CD4-positive, alpha-beta T cell treated with Interferon gamma for 1 hour (primary cell): Measurements from ENCODE around the gene SPTLC2.
"Not testable (repeated sequence)": the region's sequence is repeated elsewhere in the genome, so short reads cannot be mapped to it uniquely, and the experiment has no call there.

Experiments
- DNase-seq: peaks from one replicate; pipeline ENCODE4 v3.0.0-alpha.2; 2020

SPTLC2 gene

DNA sequence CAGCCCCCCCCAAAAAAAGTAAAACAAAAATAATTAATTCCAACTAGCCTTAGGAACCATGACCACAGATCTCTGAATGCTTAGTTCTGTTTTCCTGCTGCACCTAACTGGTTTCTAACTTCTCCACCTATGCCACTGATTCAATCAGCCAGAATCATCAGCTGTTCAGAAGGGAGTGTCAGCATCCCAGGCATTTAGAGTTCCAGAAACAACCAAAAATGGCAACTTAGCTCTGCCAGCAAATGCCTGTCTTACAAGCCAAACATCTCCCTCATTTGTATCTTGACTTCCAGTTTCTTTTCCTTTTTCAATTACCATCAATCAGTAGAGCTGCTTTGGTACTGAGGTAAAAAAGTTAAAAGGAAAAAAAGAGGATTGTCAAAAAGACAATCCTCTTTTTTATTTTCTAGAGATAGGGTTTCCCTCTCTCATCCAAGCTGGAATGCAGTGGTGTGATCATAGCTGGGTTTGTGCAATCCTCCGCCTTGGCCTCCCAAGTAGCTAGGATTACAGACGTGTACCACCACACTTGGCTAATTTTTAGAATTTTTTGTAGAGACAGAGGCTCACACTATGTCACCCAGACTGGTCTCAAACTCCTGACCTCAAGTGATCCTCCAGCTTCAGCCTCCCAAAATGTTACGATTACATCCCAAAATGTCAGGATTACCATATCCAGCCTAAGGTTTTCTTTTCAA lies 72.7 kb downstream of the SPTLC2 start:
- no peak for DNase-seq

DNA sequence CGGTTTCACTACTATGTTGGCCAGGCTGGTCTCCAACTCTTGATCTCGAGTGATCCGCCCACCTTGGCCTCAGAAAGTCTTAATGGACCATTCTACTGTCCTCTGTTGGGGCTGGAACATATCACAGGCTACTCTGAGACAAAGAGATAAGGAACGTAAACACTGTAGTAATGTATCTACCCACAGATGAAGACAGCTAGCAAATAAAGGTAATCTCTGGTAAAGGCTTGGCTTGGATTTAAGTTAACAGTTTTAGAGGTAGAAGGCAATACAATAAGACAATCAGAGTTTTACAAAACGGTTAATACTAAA lies 73.2 kb downstream of the SPTLC2 start:
- no peak for DNase-seq

DNA sequence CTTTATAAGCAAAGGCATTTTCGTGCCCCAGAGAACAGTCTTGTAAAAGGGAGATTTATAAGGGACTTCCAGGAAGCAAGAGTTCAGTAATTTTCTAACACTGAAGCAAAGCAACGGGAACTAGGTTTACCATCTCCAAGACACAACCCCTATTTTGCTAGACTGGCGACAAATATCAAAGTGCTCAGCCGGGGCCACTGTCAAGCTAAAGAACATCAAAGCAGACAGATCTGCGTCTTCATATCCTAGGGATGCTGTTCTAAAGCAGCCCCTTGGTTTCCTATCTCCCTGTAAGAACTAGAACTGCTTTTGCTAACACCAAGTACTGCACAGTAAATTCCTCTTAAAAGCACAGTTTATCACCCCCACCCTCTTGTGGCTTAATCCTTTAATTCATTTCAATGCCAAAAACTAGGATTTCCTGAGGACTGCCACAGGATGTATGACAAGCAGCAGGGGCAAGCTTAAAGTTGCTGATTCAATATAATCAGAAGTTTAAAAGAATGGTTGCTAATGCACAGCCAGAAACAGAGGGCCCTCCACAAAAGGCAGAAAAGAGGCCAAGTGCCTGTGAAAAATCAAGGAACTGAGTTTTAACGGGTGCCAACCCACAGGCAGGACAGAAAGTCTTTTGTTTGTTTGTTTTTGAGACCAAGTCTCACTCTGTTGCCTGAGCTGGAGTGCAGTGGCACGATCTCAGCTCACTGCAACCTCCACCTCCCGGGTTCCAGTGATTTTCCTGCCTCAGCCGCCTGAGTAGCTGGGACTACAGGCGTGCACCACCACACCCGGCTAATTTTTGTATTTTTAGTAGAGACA lies 73.8 kb downstream of the SPTLC2 start:
- DNase-seq, result no peak

DNA sequence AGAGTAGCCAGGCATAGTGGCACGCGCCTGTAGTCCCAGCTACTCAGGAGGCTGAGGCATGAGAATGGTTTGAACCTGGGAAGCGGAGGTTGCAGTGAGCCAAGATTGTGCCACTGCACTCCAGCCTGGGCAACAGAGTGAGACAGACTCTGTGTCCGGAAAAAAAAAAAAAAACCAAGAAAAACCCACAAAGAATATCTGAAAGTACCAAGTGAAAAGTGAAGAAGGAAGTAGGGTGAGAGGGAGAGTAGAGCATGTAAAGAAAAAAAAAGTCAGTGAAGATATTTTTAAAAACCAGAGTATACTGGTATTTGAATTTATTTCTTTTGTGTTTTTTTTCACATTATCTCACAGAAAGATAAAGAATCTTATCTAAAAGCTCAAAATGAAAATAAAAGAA lies 74.5 kb downstream of the SPTLC2 start:
- DNase-seq, result no peak

DNA sequence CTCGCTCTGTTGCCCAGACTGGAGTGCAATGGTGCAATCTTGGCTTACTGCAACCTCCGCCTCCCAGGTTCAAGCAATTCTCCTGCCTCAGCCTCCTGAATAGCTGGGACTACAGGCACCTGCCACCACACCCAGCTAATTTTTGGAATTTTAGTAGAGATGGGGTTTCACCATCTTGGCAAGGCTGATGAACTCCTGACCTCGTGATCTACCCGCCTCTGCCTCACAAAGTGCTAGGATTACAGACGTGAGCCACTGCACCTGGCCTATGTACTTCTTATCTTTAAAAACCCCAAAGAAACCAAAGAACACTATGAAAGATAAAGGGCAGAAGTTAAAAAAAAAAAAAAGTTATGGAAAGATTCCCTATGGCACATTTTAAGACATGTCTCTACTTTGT lies 79.5 kb downstream of the SPTLC2 start:
- DNase-seq, result not testable (repeated sequence)

DNA sequence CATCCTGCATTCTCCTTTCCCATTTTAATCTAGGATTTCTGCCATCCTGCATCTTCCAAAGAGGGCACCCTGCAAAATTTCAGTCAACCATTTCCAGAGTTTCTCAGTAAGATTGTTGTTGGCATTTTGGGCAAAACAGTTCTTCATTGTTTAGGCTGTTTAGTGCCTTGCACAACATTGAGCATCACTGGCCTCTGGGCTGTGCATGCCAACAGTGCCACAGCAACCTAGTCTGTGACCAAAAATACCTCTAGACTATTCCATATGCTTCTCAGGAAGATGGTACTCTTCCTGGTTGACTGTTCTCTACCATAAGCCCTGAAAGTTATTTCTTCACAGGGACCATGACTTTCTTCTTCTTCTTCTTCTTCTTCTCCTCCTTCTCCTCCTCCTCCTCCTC lies 85.4 kb downstream of the SPTLC2 start:
- no peak for DNase-seq

DNA sequence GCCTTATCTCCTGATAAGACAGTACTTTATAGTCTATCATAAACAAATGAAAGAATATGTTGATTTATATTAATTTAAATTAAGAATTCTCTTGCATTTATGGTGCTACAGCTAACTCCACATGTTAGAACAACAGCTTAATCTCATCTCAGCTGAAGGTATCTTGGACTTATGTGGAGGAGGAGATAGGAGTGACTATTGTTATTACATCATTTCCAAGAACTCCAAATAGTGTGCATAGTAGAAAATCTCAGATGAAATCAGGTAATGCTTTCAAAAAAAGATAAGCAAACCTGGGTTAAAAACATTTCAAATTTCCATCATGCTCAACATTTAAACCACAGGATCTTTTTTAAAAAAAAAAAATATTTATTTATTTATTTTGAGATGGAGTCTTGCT lies 86.5 kb downstream of the SPTLC2 start:
- no peak for DNase-seq

DNA sequence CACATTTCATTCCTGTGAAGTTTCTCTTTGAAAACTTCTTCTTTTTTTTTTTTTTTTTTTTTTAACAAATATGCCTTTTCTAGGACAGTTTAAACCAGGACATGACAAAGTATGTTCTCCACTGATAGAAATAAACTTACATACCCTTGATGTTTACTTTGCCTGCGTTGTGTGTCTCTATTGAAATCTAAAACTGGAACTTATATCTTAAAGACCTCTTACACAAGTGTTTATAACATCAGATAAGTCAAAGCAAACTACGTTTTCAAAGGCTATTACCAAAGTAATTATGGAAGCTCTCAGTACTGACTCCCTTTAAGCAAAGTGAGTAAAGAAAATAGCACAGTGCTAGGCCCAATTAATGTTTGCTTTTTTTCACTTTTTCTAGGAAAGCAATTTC lies 87.2 kb downstream of the SPTLC2 start:
- DNase-seq, result no peak

DNA sequence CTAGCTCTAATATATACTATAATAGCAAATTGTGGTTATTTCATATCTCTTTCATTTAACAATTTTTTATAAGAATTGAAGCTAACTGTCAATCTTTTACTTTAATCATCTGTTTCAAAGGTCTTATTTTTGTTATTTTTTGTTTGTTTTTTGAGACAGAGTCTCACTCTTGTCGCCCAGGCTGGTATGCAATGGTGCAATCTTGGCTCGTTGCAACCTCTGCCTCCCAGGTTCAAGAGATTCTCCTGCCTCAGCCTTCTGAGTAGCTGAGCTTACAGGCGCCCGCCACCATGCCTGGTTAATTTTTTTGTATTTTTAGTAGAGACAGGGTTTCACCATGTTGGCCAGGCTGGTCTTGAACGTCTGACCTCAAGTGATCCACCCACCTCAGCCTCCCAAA lies 87.7 kb downstream of the SPTLC2 start:
- not testable (repeated sequence) for DNase-seq

DNA sequence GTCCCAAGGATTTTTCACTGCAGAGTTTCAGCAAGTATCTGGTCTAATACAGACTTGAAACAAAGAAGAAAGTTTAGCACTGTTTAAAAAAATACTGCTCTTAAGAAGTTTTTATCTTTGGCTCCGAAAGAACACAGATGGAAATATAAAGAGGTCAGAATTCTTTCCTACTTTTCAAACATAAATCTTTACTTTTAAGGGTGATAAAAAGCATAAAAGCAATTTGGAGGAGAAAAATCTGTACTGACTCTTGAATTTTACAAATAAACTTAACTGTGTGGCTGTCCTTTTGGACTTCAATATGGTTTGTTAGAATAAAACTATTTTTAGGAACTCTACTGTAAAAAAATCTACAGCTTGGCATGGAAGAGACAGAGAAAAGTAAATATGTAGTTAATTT lies 90.2 kb downstream of the SPTLC2 start:
- no peak for DNase-seq

DNA sequence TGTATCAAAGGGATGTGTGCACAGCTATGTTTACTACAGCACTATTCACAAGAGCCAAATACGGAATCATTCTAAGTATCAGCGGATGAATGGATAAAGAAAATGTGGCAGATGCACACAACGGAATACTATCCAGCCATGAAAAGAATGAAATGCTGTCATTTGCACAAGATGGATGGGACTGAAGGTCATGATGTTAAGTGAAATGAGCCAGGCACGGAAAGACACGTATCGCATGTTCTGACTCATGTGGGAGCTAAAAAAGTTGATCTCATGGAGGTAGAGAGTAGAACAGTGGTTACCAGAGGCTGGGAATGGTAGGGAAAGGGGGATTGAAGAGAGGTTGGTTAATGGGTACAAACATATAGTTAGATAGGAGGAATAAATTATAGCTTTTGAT lies 91.9 kb downstream of the SPTLC2 start:
- DNase-seq, result no peak

DNA sequence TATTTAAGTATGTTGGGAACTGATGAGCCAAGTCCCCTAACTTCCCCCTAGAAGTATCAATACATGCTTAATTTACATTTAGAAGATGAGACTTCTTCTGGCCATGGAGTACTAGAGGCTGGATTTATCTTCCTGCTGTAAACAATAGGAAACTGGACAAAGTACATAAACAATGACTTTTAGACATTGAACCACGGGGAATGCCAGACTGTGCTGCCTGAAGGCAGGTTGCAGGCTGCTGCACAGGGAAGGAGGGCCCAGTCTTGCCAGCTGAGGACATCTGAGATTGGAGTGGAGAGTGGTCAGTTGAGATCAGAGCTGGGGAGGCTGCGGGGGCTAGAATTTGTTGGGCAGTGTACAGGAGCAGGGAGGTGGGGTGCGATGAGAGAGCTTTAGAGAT lies 93.3 kb downstream of the SPTLC2 start:
- DNase-seq, result no peak

DNA sequence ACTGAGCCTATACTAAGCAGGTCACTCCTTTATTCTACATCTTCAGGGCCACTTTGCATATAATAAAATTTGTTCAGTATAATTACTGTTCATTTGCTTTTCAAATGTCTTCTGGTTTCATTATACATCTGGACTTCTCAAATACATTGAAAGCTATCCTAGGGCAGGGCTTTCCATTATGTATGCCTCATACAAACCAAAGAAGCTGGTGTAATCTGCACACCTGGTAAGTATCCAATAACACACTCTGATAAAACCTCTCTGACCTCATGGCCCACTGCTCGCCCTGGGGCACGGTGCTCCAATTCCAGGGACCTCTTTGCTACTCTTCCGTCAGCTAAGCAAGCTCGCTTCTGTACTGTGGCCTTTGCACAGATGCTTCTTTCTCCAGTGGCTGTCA lies 95.9 kb downstream of the SPTLC2 start:
- no peak for DNase-seq

DNA sequence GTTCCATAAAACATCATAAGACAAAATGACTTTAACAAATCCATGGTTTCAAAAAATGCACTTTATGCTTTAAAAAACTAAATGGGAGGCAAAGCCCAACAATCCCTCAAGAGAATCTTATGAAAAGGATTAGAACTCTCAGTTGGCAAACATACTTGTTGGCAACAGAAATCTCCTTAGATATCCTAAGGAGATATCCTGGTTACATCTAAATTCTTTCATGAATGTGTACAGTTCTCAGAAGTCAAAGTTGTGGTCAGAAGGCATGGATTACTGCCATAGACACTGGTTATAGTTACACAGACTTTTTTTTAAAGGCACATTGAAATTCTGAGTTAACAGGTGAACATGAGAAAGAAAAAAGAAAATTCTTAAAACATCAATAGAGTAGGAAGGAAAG lies 100.3 kb downstream of the SPTLC2 start:
- no peak for DNase-seq

DNA sequence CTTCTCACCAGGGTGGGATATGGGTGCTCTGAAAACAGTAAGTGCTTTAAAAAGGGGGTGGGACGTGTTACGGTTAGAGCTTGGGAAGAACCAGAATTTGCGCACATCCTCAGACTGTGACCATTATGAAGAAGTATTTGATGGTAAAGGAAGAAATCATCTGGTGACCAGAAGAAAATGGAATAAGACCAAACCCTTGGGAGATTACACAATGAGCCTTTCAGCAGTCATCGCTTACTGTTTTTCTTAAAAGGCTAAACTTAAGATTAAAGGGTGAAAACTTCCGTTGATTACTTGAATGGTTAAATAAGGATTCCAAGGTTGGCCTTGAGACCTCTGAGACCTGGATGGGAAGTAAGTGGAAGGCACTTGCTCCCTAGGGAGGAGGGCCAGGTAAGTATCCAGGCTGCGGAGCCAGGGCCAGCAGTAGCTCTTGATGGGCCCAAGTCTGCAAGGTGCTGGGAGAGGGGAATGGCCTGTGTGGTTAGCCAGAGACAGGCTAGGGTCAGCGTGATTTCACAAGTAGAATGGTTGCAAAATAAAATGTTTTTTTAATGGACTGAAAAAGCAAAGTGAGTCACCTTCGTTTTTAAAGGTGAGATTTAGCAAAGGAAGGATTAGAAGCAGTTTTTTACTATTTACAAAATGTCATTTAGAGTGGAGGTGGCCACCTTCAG lies 104.8 kb downstream of the SPTLC2 start:
- no peak for DNase-seq

DNA sequence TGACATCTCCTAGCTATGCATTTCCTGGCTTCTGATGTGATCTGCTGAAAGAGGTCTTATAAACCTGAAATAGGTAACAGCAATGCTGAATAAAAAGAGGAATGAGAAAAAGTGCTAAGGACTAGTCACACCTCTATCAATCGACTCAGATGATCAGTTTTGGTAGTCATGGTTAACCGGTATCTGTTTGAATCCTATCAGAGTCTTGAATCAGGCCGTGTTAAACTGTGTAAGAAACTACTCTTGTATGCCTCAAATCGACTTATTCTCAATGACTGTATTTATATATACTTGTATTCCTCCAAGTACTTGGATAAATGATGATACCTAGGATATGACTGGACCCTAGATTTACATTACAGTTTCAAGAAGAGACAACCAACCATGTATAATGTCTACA lies 107.1 kb downstream of the SPTLC2 start:
- DNase-seq, result no peak

DNA sequence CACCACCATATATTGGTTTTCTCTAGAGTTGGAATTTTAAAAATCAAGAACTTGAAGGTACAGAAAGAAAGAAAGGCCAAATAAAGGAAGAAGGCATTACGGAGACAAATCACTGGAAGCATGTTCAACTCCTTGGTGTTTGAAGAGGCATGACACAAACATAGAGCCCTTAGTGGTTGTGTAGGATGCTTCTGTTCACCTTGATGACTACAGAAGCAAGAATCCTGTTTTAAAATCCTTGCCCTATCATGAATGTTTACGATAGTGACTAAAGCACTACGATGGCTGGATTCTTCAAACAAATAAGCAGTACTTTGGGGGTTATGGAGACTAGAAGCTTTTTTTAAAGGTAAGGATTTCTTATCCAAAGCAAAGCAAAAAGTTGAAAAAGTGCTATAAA lies 107.6 kb downstream of the SPTLC2 start:
- no peak for DNase-seq

DNA sequence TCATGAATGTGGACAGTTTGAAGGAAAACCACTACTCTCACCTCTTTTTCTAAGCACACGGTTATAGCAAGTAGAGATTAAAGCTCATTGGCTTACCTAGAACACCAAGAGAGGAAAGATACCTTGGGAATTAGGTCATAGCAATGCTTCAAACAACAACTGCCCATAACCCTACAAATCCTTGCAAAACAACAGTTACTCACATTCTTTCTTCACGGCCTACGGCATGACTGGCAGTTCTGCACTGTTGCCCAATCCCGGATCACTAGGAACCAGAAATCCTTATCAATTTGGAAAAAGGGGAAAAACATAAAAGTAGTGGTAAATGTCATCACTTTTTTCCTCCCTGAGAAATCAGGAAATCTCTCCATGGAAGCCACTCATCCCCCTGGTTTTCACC lies 108.2 kb downstream of the SPTLC2 start:
- no peak for DNase-seq

DNA sequence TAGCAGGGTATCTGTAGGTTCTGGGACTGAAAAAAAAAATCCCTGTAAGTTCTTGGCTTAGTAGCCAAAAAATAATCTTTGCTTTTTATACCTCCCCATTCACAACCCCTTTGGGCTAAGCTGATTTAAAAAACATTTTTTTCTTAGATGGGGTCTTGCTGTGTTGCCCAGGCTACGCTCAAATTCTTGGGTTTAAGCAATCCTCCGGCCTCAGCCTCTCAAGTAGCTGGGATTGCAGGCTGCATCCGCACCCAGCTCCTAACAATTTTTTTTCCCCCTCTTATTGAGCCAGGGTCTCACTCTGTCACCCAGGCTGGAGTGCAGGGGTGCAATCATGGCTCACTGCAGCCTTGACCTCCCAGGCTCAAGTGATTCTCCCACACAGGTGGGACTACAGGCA lies 108.7 kb downstream of the SPTLC2 start:
- no peak for DNase-seq

DNA sequence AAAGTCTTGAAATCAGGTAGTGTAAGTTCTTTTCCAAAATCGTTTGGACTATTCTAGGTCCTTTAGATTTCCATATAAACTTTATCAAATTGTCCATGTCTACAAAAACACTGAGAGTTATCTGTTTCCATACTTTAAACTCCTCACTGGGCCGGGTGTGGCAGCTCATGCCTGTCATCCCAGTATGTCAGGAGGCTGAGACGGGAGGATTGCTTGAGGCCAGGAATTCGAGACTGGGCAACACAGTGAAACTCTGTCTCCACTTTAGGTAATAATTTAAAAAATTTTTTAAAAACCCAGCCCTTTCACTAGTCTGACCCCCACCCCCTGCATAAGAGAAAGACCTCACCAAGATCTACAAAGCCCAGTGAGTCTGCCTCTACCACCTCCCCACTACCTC lies 111.4 kb downstream of the SPTLC2 start:
- no peak for DNase-seq

DNA sequence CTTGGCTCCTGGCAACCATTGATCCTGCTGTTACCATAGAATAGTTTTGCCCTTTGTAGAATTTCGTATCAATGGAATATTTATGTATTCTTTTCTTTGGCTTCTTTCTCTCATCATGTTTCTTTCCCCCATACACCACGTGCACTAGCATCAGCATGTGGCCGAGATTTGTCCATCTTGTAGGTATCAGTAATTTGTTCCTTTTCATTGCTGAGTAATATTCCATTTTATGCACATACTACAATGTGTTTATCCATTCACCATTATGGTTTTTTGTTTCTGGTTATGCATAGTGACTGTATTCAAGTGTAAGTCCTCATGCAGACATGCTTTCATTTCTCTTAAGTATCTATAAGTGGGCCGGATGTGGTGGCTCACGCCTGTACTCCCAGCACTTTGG lies 113.3 kb downstream of the SPTLC2 start:
- DNase-seq, result no peak

DNA sequence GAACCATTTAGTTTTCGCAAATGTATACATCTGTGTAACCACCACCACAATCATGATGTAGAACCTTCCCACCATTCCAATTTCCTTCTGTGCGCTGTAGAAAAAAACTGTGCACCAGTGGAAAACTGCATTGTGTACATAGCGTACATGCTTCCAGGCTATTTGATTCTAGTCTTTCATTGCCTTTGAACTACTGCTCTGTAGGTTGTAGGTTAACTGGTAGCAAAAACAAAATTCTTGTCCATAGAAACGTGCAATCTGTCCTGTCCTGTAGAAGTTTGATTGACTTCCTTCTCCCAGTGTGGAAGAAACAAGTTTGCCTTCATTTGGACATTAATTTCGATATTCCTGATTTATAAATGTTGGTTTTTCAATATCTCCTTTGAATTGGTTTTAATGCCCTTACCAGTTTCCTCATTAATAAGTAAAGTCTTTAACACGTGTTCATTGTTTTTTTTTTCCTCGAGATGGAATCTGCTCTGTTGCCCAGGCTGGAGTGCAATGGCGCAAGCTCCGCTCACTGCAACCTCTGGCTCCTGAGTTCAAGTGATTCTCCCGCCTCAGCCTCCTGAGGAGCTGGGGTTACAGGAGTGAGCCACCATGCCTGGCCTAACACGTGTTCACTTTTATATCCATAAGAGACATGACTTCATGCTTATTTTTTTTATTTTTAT lies 114.2 kb downstream of the SPTLC2 start:
- DNase-seq, result no peak

DNA sequence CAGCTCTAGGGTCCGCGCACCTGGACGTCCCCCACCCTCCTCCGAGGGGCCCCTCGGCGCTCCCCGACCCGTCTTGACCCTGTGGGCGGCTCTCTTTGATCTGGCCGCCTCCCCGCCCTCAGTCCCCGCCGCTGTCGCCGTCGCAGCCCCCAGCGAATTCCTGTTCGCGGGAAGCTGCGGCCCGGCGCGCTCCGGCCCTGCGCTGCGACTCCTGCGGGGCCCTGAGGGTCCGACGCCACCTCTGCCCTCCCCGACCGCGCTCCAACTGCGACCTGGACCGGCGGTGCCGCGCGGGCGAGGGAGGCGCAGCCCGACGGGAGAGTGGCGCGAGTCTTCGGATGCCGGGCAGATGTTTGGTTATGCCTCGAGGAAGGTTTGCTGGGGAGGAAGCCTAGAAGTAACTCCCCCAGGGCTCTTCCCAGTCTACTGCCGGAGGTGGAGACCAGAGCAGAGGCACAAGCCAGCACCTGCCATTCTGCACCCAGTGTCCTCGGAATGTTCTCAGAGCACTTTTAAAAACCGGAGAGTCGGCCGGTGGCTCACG lies 117.4 kb downstream of the SPTLC2 start:
- no peak for DNase-seq
